ENCODE results near the gene GRIK3. TPM values are rescaled to one million over a fixed set of nuclear protein-coding genes. Genes with fewer than 3 reads are reported as not detected.

The GRIK3 gene
- total and polyA plus RNA-seq, 2 of the 8 experiments (the other 6 are each of a cell fraction or from before 2014, with no cell fraction given), result 2.1 to 3.4 TPM

DNA sequence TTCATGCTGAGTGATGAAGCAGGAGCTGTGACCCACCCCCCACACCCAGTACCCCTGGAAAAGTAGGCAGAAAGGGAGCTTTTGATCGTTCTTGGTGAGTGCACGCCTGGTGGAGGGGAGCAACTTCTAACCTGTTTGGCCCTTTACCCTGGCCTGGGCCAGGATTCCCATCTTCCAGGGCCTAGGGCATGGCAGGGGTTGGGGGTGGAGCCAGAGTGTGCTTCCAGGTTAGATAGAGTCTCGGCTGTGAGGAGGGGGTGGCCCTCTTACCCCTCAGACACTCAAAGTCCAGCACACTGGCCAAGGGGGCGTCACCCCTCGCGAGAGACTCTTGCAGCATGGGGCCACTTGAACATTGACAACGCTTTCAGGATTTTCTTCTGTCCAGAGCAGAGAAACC lies 236.6 kb downstream of the GRIK3 start:
- Histone ChIP-seq H2BK20ac (ENCODE audit: low read length) (no peak overlapping the region), H2AFZ (ENCODE audit: low read length) (no peak overlapping the region; the same call in 1 of the 2 replicates), H3K79me2 (ENCODE audit: control insufficient read depth in 1 of 2, insufficient read depth in 2 of 2, low read length in 2 of 2) (no peaks in the 10 kb centered on the region), H3K4me1 (replicated peaks in 1 of 4; ENCODE audit: control insufficient read depth in 3 of 4, insufficient read depth in 4 of 4, low read length in 3 of 4) (peaks cover 0 to 4% (median 0%) of the 10 kb centered on the region in 4 experiments; a peak in 4 of 7 replicates), H2BK5ac (ENCODE audit: low read depth, low read length) (no peak overlapping the region), H3K23ac (ENCODE audit: insufficient read length) (no peak overlapping the region), H3K79me1 (ENCODE audit: low read depth, low read length) (no peaks in the 10 kb centered on the region), H2BK12ac (ENCODE audit: low read depth, low read length) (no peak overlapping the region), H2BK120ac (replicated peaks; ENCODE audit: low read depth, low read length) (no peak overlapping the region), H3K9ac (replicated peaks in 1 of 4; ENCODE audit: extremely low read depth in 1 of 4, low read depth in 3 of 4, low read length in 3 of 4) (no peak overlapping the region; a peak in 2 of 7 replicates), H3K23me2 (ENCODE audit: low read depth, low read length) (peaks cover 4% of the 10 kb centered on the region; the same call in 1 of the 2 replicates), H4K5ac (ENCODE audit: insufficient read length, low read depth, low read length) (no peak overlapping the region), H4K91ac (replicated peaks; ENCODE audit: insufficient read length, low read length) (no peak overlapping the region), H3K14ac (ENCODE audit: insufficient read length) (no peak overlapping the region), H3K27me3 (replicated peaks in 1 of 4; ENCODE audit: control insufficient read depth in 3 of 4, extremely low read depth in 1 of 4, insufficient read depth in 3 of 4, low read length in 3 of 4) (no peaks in the 10 kb centered on the region; a peak in 1 of 7 replicates), H4K8ac (ENCODE audit: extremely low read depth, insufficient read depth, low read length) (no peak overlapping the region), H3K18ac (ENCODE audit: extremely low read depth, low read length) (no peak overlapping the region), H4K20me1 (replicated peaks in 1 of 2; ENCODE audit: control insufficient read depth in 1 of 2, insufficient read depth in 2 of 2, low read length in 2 of 2) (no peaks in the 10 kb centered on the region), H3K4ac (replicated peaks; ENCODE audit: insufficient read length, low read depth, low read length) (no peak overlapping the region), H3K4me2 (ENCODE audit: insufficient read depth in 1 of 2, low read depth in 2 of 2, low read length in 2 of 2) (no peak overlapping the region; a peak in 1 of 4 replicates), H3K36me3 (ENCODE audit: control insufficient read depth in 2 of 4, insufficient read depth in 4 of 4, low read length in 3 of 4) (no peaks in the 10 kb centered on the region), H3K4me3 (ENCODE audit: extremely low read depth in 1 of 4, insufficient read depth in 2 of 4, low read depth in 3 of 4, low read length in 4 of 4) (no peak overlapping the region), H3K9me3 (ENCODE audit: insufficient read depth in 2 of 2, low read depth in 1 of 2, low read length in 1 of 2) (no peaks in the 10 kb centered on the region), H3K27ac (ENCODE audit: low read depth, low read length) (no peak overlapping the region), H3K56ac (replicated peaks; ENCODE audit: insufficient read length, low read depth, low read length) (no peak overlapping the region), H2AK5ac (ENCODE audit: low read depth, low read length) (no peak overlapping the region), H2BK15ac (ENCODE audit: low read length) (no peak overlapping the region)
- FAIRE-seq, result no peak
- DNase-seq (ENCODE audit: low read depth in 1 of 2, low spot score in 2 of 2), result no peak
- WGBS, 2 experiments (ENCODE audit: extremely low coverage in 1 of 2, insufficient coverage in 1 of 2, insufficient read length in 1 of 2, insufficient replicate concordance in 2 of 2, low coverage in 1 of 2, low lambda C conversion rate in 2 of 2, missing lambda C conversion rate in 1 of 2), result 91% methylated on average over 7 of the region's 7 CpGs; no CpG with 5 or more reads in 1 of the 2 experiments
- CTCF ChIA-PET (ENCODE audit: partially characterized antibody), result interaction anchor here (0.7 kb wide), 1 partner anchor 10 kb away, joined by 4 read pairs; no protein-coding TSS in a partner anchor
- no peak for TF ChIP-seq NRF1 (IDR thresholded peaks at IDR 0.05; ENCODE audit: low read depth, low read length)
- TF ChIP-seq FOSL1 (IDR thresholded peaks at IDR 0.05; ENCODE audit: insufficient read depth, low read depth, low read length), result no peak
- TF ChIP-seq ZNF274 (IDR thresholded peaks at IDR 0.05; ENCODE audit: borderline replicate concordance, extremely low read depth, low read length), result no peak
- TF ChIP-seq, protein P1, sequence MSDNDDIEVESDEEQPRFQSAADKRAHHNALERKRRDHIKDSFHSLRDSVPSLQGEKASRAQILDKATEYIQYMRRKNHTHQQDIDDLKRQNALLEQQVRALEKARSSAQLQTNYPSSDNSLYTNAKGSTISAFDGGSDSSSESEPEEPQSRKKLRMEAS (IDR thresholded peaks at IDR 0.05), result no peak
- TF ChIP-seq CEBPB (IDR thresholded peaks at IDR 0.05; ENCODE audit: low read depth, low read length), result no peak
- no peak for TF ChIP-seq CHD2 (IDR thresholded peaks at IDR 0.05; ENCODE audit: low read length)
- TF ChIP-seq GTF2F1 (IDR thresholded peaks at IDR 0.05; ENCODE audit: borderline replicate concordance, low read depth, low read length), result no peak
- TF ChIP-seq, protein P2, sequence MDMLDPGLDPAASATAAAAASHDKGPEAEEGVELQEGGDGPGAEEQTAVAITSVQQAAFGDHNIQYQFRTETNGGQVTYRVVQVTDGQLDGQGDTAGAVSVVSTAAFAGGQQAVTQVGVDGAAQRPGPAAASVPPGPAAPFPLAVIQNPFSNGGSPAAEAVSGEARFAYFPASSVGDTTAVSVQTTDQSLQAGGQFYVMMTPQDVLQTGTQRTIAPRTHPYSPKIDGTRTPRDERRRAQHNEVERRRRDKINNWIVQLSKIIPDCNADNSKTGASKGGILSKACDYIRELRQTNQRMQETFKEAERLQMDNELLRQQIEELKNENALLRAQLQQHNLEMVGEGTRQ (IDR thresholded peaks at IDR 0.05; ENCODE audit: low read length), result no peak
- no peak for TF ChIP-seq POLR2AphosphoS5 (IDR thresholded peaks at IDR 0.05; ENCODE audit: low read depth, low read length)
- TF ChIP-seq BRCA1 (IDR thresholded peaks at IDR 0.05; ENCODE audit: low read depth, low read length), result no peak
- TF ChIP-seq BCL11A (IDR thresholded peaks at IDR 0.05; ENCODE audit: low read depth in 2 of 2, low read length in 2 of 2), result no peak
- no peak for TF ChIP-seq POU5F1 (IDR thresholded peaks at IDR 0.05; ENCODE audit: low read depth, low read length)
- no peak for TF ChIP-seq PHF8 (conservative IDR thresholded peaks at IDR 0.05; ENCODE audit: low read depth, low read length)
- TF ChIP-seq SAP30 (IDR thresholded peaks at IDR 0.05; ENCODE audit: insufficient read depth, insufficient replicate concordance, low read length), result no peak
- POLR2A ChIA-PET (ENCODE audit: partially characterized antibody), result no interaction called here
